Transverse colon (tissue), 4 donors: ENCODE measurements around the gene LIFR. TPM values are rescaled to one million over a fixed set of nuclear protein-coding genes. Genes with fewer than 3 reads are reported as not detected.
A peak's percentile ranks its signal among the peaks of the same experiment; 100 is the strongest.

Experiments used
- DNase-seq: peaks from one replicate; pipeline ENCODE4 v3.0.0-alpha.2; 2019
- H3K27ac ChIP-seq, 4 donors: fragments of 200-600 bp; sonication (generic); 2 replicates each; pipeline ENCODE4 v1.5.1; 2016 to 2018; ENCODE audit warnings: inconsistent platforms in 4 of 4
- H3K27me3 ChIP-seq: fragments of 200-600 bp; sonication (generic); 2 replicates; pipeline ENCODE4 v1.5.1; 2017; ENCODE audit warnings: inconsistent platforms
- H3K36me3 ChIP-seq, 4 donors: fragments of 200-600 bp; sonication (generic); 2 replicates each; pipeline ENCODE4 v1.5.1; 2017 to 2019; ENCODE audit warnings: inconsistent platforms in 4 of 4
- H3K4me1 ChIP-seq, 4 donors: fragments of 200-600 bp; sonication (generic); 2 replicates each; pipeline ENCODE4 v1.5.1; 2017 to 2020; ENCODE audit warnings: inconsistent platforms in 4 of 4
- H3K4me3 ChIP-seq, 4 donors: fragments of 200-600 bp; sonication (generic); 1 replicate in 1 of 4; 2 replicates in 3 of 4; pipeline versions ENCODE4 v1.5.1 to v1.6.1; 2017 to 2019; ENCODE audit warnings: inconsistent platforms in 4 of 4
- H3K9me3 ChIP-seq, 2 donors: fragments of 200-600 bp; sonication (generic); 2 replicates each; pipeline ENCODE4 v1.5.1; 2017 to 2019; ENCODE audit warnings: inconsistent platforms in 2 of 2
- CTCF ChIP-seq, 5 experiments: fragments of 200-600 bp in 3 of 5; fragments of 450-650 bp in 2 of 5; sonication (generic) in 3 of 5; IDR thresholded peaks; 1 replicate in 2 of 5; 2 replicates in 3 of 5; pipeline ENCODE4 v1.5.1; 2016 to 2017; ENCODE audit warnings: antibody characterized with exemption in 5 of 5, inconsistent platforms in 3 of 5, mild to moderate bottlenecking in 2 of 5, moderate library complexity in 1 of 5
- EP300 ChIP-seq: sonication (generic); formaldehyde crosslinking; IDR thresholded peaks from one replicate; pipeline ENCODE4 v1.6.1; 2017; ENCODE audit warnings: antibody characterized with exemption, low read depth
- POLR2A ChIP-seq: fragments of 450-650 bp; IDR thresholded peaks from one replicate; pipeline ENCODE4 v1.6.1; 2016; ENCODE audit warnings: antibody characterized with exemption, mild to moderate bottlenecking, moderate library complexity
- POLR2AphosphoS5 ChIP-seq, 3 donors: sonication (generic); formaldehyde crosslinking; IDR thresholded peaks; one replicate each; pipeline ENCODE4 v1.6.1; 2016; ENCODE audit warnings: antibody characterized with exemption in 3 of 3
- WGBS, 2 donors: methylation state at CpG; one replicate each; pipeline ENCODE4 v1.1.5; 2018; ENCODE audit warnings: low coverage in 1 of 2; 5-methylcytosine and 5-hydroxymethylcytosine counted together
- in situ Hi-C, 4 donors: fragments of 200-750 bp; cut with MboI; loops; one replicate each; pipeline versions ENCODE4 v1.15.0 to v1.15.1; 2017; ENCODE audit warnings: low sequenced_read_pairs in 3 of 4, low pct_ligation_motif_present in 1 of 4, low pct_unique_long_range_greater_than_20kb in 1 of 4
- intact Hi-C: fragments of 100-400 bp; cut with DNase I; formaldehyde crosslinking; loops from one replicate; pipeline ENCODE4 v1.15.1; 2023; ENCODE audit warnings: low total_unique reads
- total RNA-seq, 4 donors: library from RNA; depleted of rRNA; stranded (reverse); fragments of >200 nt; gene quantifications; one replicate each; pipeline ENCODE4 v1.1.0, GENCODE V29; 2016

The LIFR gene
- total RNA-seq, 4 donors from 2014 or later: 4.9 to 28.1 (median 12.8) TPM

GRCh38 chr5:38555354-38556087, 925 bp downstream of the LIFR start:
- DNase-seq: no peak
- peak overlapping the region; percentile 83 to 93 (median 89) for H3K27ac ChIP-seq
- 26 to 27% methylated on average over 10 to 11 of the region's 11 CpGs for WGBS, 2 donors
- TF ChIP-seq CTCF (IDR thresholded peaks at IDR 0.05) (no peak), POLR2AphosphoS5 (IDR thresholded peaks at IDR 0.05) (no peak), EP300 (no peak), POLR2A (no peak)
- peaks cover 58% of the 10 kb centered on the region for H3K27me3 ChIP-seq
- no peaks in the 10 kb centered on the region for H3K36me3 ChIP-seq
- H3K4me3 ChIP-seq: peak overlapping the region; percentile 63 to 77 (median 72)
- H3K9me3 ChIP-seq: no peaks in the 10 kb centered on the region
- intact Hi-C loops: no loop called here
- peaks cover 0 to 13% (median 0%) of the 10 kb centered on the region in 4 donors for H3K4me1 ChIP-seq
- in situ Hi-C loops: loop anchor here in 1 of 4 donors (25.0 kb wide), 1 partner anchor 257 kb away; no protein-coding TSS in a partner anchor

GRCh38 chr5:38554861-38555260, 1.6 kb downstream of the LIFR start:
- intact Hi-C loops (no loop called here), in situ Hi-C loops (loop anchor here in 1 of 4 donors (25.0 kb wide), 1 partner anchor 257 kb away; no protein-coding TSS in a partner anchor)
- Histone ChIP-seq H3K9me3 (no peaks in the 10 kb centered on the region), H3K27ac (peak overlapping the region in 3 of 4 donors; percentile 10 to 83 (median 24)), H3K4me1 (peaks cover 0 to 13% (median 0%) of the 10 kb centered on the region in 4 donors), H3K27me3 (peaks cover 58% of the 10 kb centered on the region), H3K4me3 (peak overlapping the region in 2 of 4 donors; percentile 63 to 69), H3K36me3 (no peaks in the 10 kb centered on the region)
- DNase-seq: no peak
- WGBS, 2 donors: 38% methylated on average over 3 to 4 of the region's 4 CpGs
- TF ChIP-seq CTCF (IDR thresholded peaks at IDR 0.05) (no peak), POLR2AphosphoS5 (IDR thresholded peaks at IDR 0.05) (no peak), POLR2A (no peak), EP300 (no peak)

- H3K4me1 ChIP-seq: peaks cover 0 to 13% (median 0%) of the 10 kb centered on the region in 4 donors
- intact Hi-C loops (no loop called here), in situ Hi-C loops (loop anchor here in 1 of 4 donors (25.0 kb wide), 1 partner anchor 258 kb away; no protein-coding TSS in a partner anchor)
- no peaks in the 10 kb centered on the region for H3K36me3 ChIP-seq
- H3K4me3 ChIP-seq: peak overlapping the region in 1 of 4 donors; percentile 63
- H3K9me3 ChIP-seq: no peaks in the 10 kb centered on the region
- no peak for DNase-seq
- TF ChIP-seq EP300 (no peak), POLR2AphosphoS5 (IDR thresholded peaks at IDR 0.05) (no peak), POLR2A (no peak), CTCF (IDR thresholded peaks at IDR 0.05) (no peak)
- WGBS, 2 donors: 34 to 60% methylated on average over 2 to 3 of the region's 3 CpGs
- peak overlapping the region in 2 of 4 donors; percentile 10 to 83 for H3K27ac ChIP-seq
- peaks cover 58% of the 10 kb centered on the region for H3K27me3 ChIP-seq
Measured at GRCh38 chr5:38554403-38554802, 2.0 kb downstream of the LIFR start.

- Histone ChIP-seq H3K27me3 (peaks cover 46% of the 10 kb centered on the region), H3K4me1 (peaks cover 0 to 13% (median 0%) of the 10 kb centered on the region in 4 donors), H3K27ac (no peak overlapping the region), H3K9me3 (no peaks in the 10 kb centered on the region), H3K4me3 (no peak overlapping the region), H3K36me3 (no peaks in the 10 kb centered on the region)
- no peak for DNase-seq
- whole genome bisulfite sequencing, 2 donors: 64 to 68% methylated on average over 2 of the region's 2 CpGs
- intact Hi-C loops: no loop called here
- in situ Hi-C loops: loop anchor here in 1 of 4 donors (25.0 kb wide), 1 partner anchor 259 kb away; no protein-coding TSS in a partner anchor
- TF ChIP-seq POLR2AphosphoS5 (IDR thresholded peaks at IDR 0.05) (no peak), CTCF (IDR thresholded peaks at IDR 0.05) (no peak), EP300 (no peak), POLR2A (no peak)
Measured at GRCh38 chr5:38553001-38553521, 3.4 kb downstream of the LIFR start.
